GM12878 (cell line): ENCODE data around the gene FILIP1L.

Experiments
- CREM ChIP-seq: IDR thresholded peaks from 2 replicates; pipeline ENCODE4 v1.6.1; 2014; ENCODE audit warnings: antibody characterized with exemption, low read depth
- CTCF ChIP-seq, 3 experiments: IDR thresholded peaks in 2 of 3; conservative IDR thresholded peaks in 1 of 3; 2 replicates each; pipeline ENCODE4 v1.5.1; 2011; ENCODE audit warnings: low read depth in 3 of 3, low read length in 3 of 3, mild to moderate bottlenecking in 3 of 3, control low read depth in 2 of 3, moderate library complexity in 2 of 3, inconsistent platforms in 1 of 3, mixed read lengths in 1 of 3; ENCODE audit not compliant: control insufficient read depth in 2 of 3, insufficient read depth in 1 of 3; ENCODE audit errors: extremely low read depth in 1 of 3
- MEF2A ChIP-seq: IDR thresholded peaks from 2 replicates; pipeline ENCODE4 v1.6.1; 2011; ENCODE audit warnings: low read depth, mild to moderate bottlenecking, low read length, moderate library complexity; ENCODE audit not compliant: insufficient read depth
- PAX8 ChIP-seq: fragments of 450-650 bp; IDR thresholded peaks from 2 replicates; pipeline ENCODE4 v1.6.1; 2017; ENCODE audit warnings: mild to moderate bottlenecking, moderate library complexity
- POLR2AphosphoS5 ChIP-seq: IDR thresholded peaks from 2 replicates; pipeline ENCODE4 v1.6.1; 2011; ENCODE audit warnings: mild to moderate bottlenecking, low read length, inconsistent platforms
- POU2F2 ChIP-seq: IDR thresholded peaks from 3 replicates; pipeline ENCODE4 v1.6.1; 2011; ENCODE audit warnings: low read depth, mild to moderate bottlenecking, low read length, borderline replicate concordance
- REST ChIP-seq: IDR thresholded peaks from 2 replicates; pipeline ENCODE4 v1.6.1; 2012; ENCODE audit warnings: mild to moderate bottlenecking, low read depth, low read length

GRCh38 chr3:99982650-99983049 lies 131.7 kb downstream of the FILIP1L start:
- TF ChIP-seq POLR2AphosphoS5 = no peak
- no peak for TF ChIP-seq PAX8
- TF ChIP-seq MEF2A = no peak
- no peak for TF ChIP-seq CREM
- no peak for TF ChIP-seq REST
- no peak for TF ChIP-seq CTCF (IDR thresholded peaks at IDR 0.05 in 2 of 3, conservative IDR thresholded peaks at IDR 0.05 in 1 of 3; ENCODE audit: control insufficient read depth in 2 of 3, extremely low read depth in 1 of 3, insufficient read depth in 1 of 3, low read depth in 3 of 3, low read length in 3 of 3)
- no peak for TF ChIP-seq POU2F2
